LNCaP clone FGC (cell line): ENCODE data around the gene RGS18.
"Not testable (repeated sequence)": the region's sequence is repeated elsewhere in the genome, so short reads cannot be mapped to it uniquely, and the experiment has no call there.

Experiments
- DNase-seq: peaks from one replicate; pipeline ENCODE4 v3.0.0-alpha.2; 2011; ENCODE audit warnings: low read depth
- H3K4me3 ChIP-seq: 2 replicates; pipeline ENCODE4 v1.5.1; 2011; ENCODE audit warnings: mild to moderate bottlenecking, low read depth, low read length, control low read depth
- CTCF ChIP-seq: IDR thresholded peaks from 2 replicates; pipeline ENCODE4 v1.5.1; 2012; ENCODE audit warnings: mild to moderate bottlenecking; ENCODE audit not compliant: control insufficient read depth, insufficient read depth; ENCODE audit errors: extremely low read depth

RGS18 gene

DNA sequence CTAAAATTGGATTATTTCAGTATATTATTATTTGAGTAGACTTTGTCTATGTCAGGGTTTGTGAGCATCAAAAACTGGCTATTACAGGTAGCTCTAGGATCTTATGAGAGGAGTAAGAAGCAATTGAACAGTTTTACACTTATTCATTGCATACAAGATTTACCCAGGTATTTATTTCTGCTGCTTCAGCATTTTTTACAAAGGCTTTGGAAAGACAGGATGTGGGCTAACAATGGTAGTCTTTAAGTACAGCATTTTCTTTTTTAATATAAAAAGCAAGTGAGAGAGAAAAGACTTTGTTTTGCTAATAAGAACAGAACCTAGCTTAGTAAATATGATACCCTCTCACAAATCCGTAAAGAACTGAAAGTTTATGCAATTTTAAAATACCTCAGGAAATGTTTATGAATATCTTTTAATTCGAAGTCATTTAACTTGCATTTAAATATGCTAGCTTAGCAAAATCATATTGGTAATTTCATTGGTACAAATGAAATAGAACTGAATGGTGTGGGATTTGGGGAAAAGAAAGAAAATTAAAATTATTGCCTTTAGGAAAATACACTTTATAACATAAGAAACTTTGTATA is 32.1 kb upstream of the RGS18 start:
- H3K4me3 ChIP-seq: no peak overlapping the region
- DNase-seq: no peak
- no peak for TF ChIP-seq CTCF

- no peak for TF ChIP-seq CTCF
- DNase-seq: no peak
- no peak overlapping the region for H3K4me3 ChIP-seq
Observed at GRCh38 chr1:192130175-192130574, 28.1 kb upstream of the RGS18 start.

DNA sequence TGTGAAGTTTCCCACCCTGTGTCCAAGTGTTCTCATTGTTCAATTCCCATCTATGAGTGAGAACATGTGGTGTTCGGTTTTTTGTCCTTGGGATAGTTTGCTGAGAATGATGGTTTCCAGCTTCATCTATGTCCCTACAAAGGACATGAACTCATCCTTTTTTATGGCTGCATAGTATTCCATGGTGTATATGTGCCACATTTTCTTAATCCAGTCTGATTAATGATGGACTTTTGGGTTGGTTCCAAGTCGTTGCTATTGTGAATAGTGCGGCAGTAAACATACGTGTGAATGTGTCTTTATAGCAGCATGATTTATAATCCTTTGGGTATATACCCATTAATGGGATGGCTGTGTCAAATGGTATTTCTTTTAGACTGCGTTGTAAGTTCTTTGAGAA is 27.4 kb upstream of the RGS18 start:
- DNase-seq, H3K4me3 ChIP-seq: not testable (repeated sequence)

DNA sequence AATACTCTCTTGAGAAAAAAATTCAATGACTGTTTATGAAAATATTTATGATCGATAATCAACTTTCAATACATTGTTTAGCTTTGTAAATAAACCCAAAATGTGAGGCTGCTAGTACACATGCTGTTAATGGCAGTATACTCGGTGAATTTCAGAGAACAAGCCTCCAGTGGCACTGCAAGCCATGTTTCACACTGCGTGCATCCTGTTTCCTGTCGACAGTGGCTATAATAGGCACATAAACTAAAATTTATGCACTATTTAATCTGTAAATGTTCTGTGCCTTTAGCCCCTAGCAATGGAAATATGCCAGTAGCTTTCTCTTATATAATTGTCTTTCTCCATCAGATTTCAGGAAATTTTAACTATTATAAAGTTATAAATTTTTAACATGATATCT is 26.3 kb upstream of the RGS18 start:
- no peak overlapping the region for H3K4me3 ChIP-seq
- DNase-seq: no peak
- no peak for TF ChIP-seq CTCF

DNA sequence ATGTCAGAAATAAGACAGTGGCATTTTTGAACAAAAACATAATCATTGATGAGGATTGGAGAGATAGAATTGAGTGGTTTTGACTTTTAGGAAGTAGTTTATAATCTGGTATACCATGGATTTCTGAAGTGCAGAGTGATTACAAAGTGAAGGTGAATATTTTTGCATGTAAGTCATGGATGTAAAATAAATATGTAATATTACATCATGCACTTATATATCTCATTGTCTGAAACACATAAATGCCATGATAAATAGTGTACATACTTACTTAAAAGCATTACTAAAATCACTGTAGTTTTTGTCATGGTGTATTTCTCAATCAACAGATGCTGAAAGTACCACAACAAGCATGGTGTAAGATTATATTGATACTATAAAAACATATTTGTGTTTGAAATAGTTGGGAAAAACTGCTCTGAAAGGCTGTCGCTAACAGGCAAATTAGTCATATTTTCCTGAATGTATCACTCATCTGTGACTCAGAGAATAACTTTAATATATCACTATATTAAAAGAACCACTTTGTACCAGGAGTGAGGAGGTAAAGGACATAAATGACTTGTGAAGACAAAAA is 24.8 kb upstream of the RGS18 start:
- no peak overlapping the region for H3K4me3 ChIP-seq
- no peak for TF ChIP-seq CTCF
- DNase-seq: no peak

DNA sequence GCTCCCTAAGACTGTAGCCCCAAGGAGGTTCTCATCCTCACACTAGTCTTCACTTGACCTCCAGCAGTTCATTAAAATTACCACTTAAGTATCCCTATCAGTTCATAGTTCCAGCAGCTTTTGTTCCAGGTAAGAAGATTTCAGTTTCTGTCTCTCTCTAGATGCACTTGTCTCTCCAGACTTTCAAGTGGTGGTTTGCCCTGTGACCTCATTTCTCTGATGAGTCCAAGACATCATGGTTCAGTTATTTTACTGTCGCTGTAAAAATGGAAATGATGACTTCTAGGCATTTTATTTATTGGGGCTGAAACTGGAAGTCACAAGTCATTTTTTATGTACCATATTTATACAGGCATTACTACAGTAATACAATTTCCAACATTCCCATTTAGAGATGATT is 17.9 kb upstream of the RGS18 start:
- no peak overlapping the region for H3K4me3 ChIP-seq
- no peak for TF ChIP-seq CTCF
- DNase-seq: no peak

DNA sequence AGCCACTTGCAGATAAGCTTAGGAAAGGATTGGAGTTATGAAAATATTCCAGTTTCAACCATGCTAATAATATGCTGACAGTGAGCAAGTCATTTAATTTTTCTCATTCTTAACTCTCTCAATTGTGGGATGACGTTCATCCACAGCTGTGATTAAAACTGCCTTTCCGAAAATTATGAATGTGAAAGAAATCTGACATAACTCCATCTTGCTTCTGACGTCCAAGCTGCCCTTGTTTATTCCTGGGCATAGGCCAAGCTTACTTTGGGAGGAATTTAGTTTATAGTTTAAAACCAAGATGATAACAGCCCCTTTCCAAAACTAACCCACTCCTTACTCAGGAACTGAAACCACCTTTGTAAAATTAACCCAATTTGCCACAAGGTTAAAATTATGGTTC is 11.0 kb upstream of the RGS18 start:
- H3K4me3 ChIP-seq: no peak overlapping the region
- DNase-seq: no peak
- no peak for TF ChIP-seq CTCF
